ENCODE measurements around the gene SLC46A1. TPM values are rescaled to one million over a fixed set of nuclear protein-coding genes. Genes with fewer than 3 reads are reported as not detected.

SLC46A1 gene
- total and polyA plus RNA-seq, 2 donors (not counting 1 experiment from before 2014, with no cell fraction given), result 4.6 to 5.1 TPM

DNA sequence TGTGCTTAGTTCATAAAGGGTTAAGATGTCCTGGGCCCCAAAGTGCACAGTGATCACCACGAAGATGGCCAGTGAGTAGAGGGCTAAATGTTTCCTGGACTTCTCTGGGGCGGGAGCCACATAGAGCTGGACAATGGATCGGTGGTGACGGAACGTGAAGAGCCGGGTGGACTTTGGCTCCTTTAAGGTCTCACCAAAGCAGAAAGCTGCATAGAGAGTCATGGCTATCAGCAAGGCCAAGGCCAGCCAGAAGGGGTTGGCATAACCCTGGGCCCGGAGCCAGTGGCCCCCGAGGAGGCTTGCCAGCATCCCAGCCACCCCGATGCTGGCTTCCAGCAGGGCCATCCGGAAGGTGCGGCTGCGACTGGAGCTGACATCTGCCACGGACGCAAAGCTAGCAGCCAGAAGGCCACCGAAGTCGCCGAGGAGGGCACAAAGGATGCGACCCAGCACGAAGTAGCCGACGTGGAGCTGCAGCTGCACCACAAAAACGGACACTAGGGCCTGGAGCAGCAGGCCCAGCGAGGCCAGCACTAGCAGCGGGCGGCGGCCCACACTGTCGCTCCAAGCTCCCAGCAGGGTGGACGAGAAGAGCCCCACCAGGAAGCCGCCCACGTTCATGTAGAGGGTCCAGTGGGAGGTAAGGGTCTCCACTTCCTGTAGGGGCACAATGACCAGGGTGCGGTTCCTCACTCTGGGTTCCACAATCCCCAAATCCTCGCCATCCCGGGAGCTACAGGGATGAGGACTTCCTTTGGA lies 1.0 kb downstream of the SLC46A1 start:
- Histone ChIP-seq H2AFZ (ENCODE audit: low read length) (peak overlapping the region; percentile 60), H3K9me3 (ENCODE audit: control insufficient read depth, insufficient read depth, low read depth, low read length) (no peaks in the 10 kb centered on the region), H3K27ac (ENCODE audit: insufficient read depth, low read length) (no peak overlapping the region), H3K36me3 (ENCODE audit: control insufficient read depth, insufficient read depth, low read length) (no peaks in the 10 kb centered on the region), H4K20me1 (ENCODE audit: control insufficient read depth, extremely low read depth, insufficient read depth, low read length) (no peaks in the 10 kb centered on the region), H3K79me2 (ENCODE audit: control insufficient read depth, insufficient read depth, low read length) (no peaks in the 10 kb centered on the region), H3K4me2 (ENCODE audit: extremely low read depth, insufficient read depth, low read length) (peak overlapping the region; percentile 49), H3K27me3 (ENCODE audit: control insufficient read depth, insufficient read depth, low read length) (no peaks in the 10 kb centered on the region), H3K4me1 (ENCODE audit: control insufficient read depth, extremely low read depth, insufficient read depth, low read length) (peaks cover 2% of the 10 kb centered on the region), H3K4me3 (replicated peaks in 1 of 4; ENCODE audit: control extremely low read depth in 1 of 4, insufficient read depth in 1 of 4, low read depth in 3 of 4, low read length in 4 of 4) (peak overlapping the region; percentile 37 to 70 (median 48)), H3K9ac (ENCODE audit: insufficient read depth, low read length) (peak overlapping the region; percentile 20)
- DNase-seq (ENCODE audit: low read depth in 2 of 2), result no peak
- TF ChIP-seq, protein P1, sequence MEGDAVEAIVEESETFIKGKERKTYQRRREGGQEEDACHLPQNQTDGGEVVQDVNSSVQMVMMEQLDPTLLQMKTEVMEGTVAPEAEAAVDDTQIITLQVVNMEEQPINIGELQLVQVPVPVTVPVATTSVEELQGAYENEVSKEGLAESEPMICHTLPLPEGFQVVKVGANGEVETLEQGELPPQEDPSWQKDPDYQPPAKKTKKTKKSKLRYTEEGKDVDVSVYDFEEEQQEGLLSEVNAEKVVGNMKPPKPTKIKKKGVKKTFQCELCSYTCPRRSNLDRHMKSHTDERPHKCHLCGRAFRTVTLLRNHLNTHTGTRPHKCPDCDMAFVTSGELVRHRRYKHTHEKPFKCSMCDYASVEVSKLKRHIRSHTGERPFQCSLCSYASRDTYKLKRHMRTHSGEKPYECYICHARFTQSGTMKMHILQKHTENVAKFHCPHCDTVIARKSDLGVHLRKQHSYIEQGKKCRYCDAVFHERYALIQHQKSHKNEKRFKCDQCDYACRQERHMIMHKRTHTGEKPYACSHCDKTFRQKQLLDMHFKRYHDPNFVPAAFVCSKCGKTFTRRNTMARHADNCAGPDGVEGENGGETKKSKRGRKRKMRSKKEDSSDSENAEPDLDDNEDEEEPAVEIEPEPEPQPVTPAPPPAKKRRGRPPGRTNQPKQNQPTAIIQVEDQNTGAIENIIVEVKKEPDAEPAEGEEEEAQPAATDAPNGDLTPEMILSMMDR (conservative IDR thresholded peaks at IDR 0.05 in 1 of 2, IDR thresholded peaks at IDR 0.05 in 1 of 2; ENCODE audit: low read depth in 1 of 2, low read length in 2 of 2), result no peak
- no peak for TF ChIP-seq EZH2 (IDR thresholded peaks at IDR 0.05; ENCODE audit: low read length, missing control alignments)

DNA sequence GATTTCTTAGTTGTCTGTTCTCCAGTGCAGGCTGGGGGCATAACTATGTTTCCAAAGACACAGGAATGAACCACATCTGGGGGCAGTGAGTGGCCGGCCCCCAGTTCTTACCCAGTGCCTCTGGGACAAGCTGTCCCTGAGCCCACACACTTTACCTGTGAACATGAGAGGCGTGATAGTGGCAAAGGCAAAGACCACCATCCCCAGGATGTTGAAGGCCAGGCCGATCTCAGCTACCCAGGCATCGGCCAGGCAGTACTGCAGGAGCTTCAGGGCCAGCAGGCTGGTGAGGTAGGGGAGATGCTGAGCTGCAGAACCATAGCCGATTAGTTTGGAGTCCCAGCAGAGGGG lies 1.6 kb downstream of the SLC46A1 start:
- no peak for DNase-seq (ENCODE audit: low read depth in 2 of 2)
- Histone ChIP-seq H3K4me2 (ENCODE audit: extremely low read depth, insufficient read depth, low read length) (no peak overlapping the region), H3K4me1 (ENCODE audit: control insufficient read depth, extremely low read depth, insufficient read depth, low read length) (peaks cover 2% of the 10 kb centered on the region), H3K79me2 (ENCODE audit: control insufficient read depth, insufficient read depth, low read length) (no peaks in the 10 kb centered on the region), H2AFZ (ENCODE audit: low read length) (no peak overlapping the region), H3K9me3 (ENCODE audit: control insufficient read depth, insufficient read depth, low read depth, low read length) (no peaks in the 10 kb centered on the region), H3K27ac (ENCODE audit: insufficient read depth, low read length) (no peak overlapping the region), H3K4me3 (replicated peaks in 1 of 4; ENCODE audit: control extremely low read depth in 1 of 4, insufficient read depth in 1 of 4, low read depth in 3 of 4, low read length in 4 of 4) (no peak overlapping the region), H4K20me1 (ENCODE audit: control insufficient read depth, extremely low read depth, insufficient read depth, low read length) (no peaks in the 10 kb centered on the region), H3K36me3 (ENCODE audit: control insufficient read depth, insufficient read depth, low read length) (no peaks in the 10 kb centered on the region), H3K27me3 (ENCODE audit: control insufficient read depth, insufficient read depth, low read length) (no peaks in the 10 kb centered on the region), H3K9ac (ENCODE audit: insufficient read depth, low read length) (no peak overlapping the region)
- TF ChIP-seq, protein P1 (conservative IDR thresholded peaks at IDR 0.05 in 1 of 2, IDR thresholded peaks at IDR 0.05 in 1 of 2; ENCODE audit: low read depth in 1 of 2, low read length in 2 of 2), result no peak
- TF ChIP-seq EZH2 (IDR thresholded peaks at IDR 0.05; ENCODE audit: low read length, missing control alignments), result no peak

DNA sequence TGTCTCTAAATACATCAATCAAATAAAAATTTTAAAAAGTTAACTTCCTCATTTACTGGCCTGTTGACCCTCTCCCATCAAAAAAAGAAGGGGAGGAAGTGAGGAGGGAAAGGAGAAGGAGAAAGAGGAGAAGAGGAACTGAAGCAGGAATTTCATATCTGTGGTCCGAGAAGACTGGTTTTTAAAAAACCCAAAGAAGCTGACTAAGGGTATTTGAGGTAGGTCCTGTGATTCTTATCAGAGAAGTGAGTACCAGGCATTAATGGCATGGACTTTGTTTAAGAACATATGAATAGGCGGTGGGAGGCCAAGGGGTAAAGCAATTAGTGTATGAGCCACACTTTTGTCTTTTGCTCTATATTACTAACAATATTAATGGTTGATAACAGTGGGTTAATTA lies 2.0 kb downstream of the SLC46A1 start:
- Histone ChIP-seq H3K27me3 (ENCODE audit: control insufficient read depth, insufficient read depth, low read length) (no peaks in the 10 kb centered on the region), H2AFZ (ENCODE audit: low read length) (no peak overlapping the region), H3K4me1 (ENCODE audit: control insufficient read depth, extremely low read depth, insufficient read depth, low read length) (peaks cover 2% of the 10 kb centered on the region), H3K4me3 (replicated peaks in 1 of 4; ENCODE audit: control extremely low read depth in 1 of 4, insufficient read depth in 1 of 4, low read depth in 3 of 4, low read length in 4 of 4) (no peak overlapping the region), H3K36me3 (ENCODE audit: control insufficient read depth, insufficient read depth, low read length) (peaks cover 1% of the 10 kb centered on the region), H4K20me1 (ENCODE audit: control insufficient read depth, extremely low read depth, insufficient read depth, low read length) (no peaks in the 10 kb centered on the region), H3K79me2 (ENCODE audit: control insufficient read depth, insufficient read depth, low read length) (no peaks in the 10 kb centered on the region), H3K9ac (ENCODE audit: insufficient read depth, low read length) (no peak overlapping the region), H3K4me2 (ENCODE audit: extremely low read depth, insufficient read depth, low read length) (no peak overlapping the region), H3K27ac (ENCODE audit: insufficient read depth, low read length) (no peak overlapping the region), H3K9me3 (ENCODE audit: control insufficient read depth, insufficient read depth, low read depth, low read length) (no peaks in the 10 kb centered on the region)
- DNase-seq (ENCODE audit: low read depth in 2 of 2), result no peak
- TF ChIP-seq, protein P1 (conservative IDR thresholded peaks at IDR 0.05 in 1 of 2, IDR thresholded peaks at IDR 0.05 in 1 of 2; ENCODE audit: low read depth in 1 of 2, low read length in 2 of 2), result no peak

Measured in fibroblast of lung (primary cell).